COLO668 (cell line): ENCODE results near the gene MTFR2.

Source experiments
- DNase-seq: peaks from one replicate; lab custom pipeline; 2025; ENCODE audit not compliant: unreplicated experiment; lab: John Stamatoyannopoulos, UW

Gene MTFR2

DNA sequence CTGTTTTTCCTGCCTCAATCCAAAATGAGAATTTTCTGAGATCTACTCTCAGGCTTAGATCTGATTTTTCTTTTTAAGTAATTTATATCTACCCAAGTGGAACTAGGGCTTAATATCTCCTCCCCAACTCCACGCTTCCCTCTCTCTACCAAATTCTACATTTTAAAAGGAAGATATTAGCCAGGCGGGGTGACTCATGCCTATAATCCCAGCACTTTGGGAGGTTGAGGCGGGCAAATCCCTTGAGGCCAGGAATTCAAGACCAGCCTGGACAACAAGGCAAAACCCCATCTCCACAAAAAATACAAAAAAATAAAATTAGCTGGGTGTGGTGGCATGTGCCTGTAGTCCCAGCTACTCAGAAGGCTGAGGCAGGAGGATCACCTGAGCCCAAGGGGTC, 61.0 kb downstream of the MTFR2 start:
- no peak for DNase-seq

DNA sequence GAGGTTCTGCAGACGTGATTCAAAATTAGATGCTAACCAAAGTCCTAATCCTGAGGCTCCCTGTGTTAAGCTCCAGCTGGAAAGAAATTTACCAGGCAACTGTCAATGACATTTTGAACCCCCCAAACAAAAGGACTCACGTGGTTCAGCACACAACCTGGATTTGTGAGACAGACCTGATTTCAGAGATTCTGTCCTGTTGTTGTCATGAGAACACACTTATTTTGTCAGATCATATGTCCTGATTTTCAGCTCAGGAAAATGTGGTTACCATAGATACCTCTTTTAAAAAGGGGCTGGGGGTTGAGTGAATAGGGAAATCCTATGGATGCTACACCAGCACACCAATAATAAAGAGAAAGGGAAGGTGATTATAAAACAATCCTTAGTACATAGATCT, 61.6 kb downstream of the MTFR2 start:
- no peak for DNase-seq

DNA sequence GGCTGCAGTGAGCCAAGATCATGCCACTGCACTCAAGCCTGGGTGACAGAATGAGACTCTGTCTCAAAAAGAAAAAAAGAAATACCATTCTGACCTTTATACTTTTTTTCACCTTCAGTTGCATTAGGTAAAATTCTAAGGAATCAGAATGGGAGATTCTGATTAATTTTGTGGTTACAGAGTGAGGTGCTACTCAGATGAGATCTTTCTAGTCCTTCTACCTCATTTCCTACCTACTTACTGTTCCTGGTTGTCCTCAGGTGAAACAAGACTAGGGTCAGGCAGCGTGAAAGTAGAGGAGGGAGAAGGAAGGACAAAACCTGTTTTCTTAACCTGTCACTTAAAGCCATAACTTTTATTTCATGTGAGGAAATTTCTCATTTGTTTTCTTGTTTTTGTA, 63.7 kb downstream of the MTFR2 start:
- DNase-seq: no peak

DNA sequence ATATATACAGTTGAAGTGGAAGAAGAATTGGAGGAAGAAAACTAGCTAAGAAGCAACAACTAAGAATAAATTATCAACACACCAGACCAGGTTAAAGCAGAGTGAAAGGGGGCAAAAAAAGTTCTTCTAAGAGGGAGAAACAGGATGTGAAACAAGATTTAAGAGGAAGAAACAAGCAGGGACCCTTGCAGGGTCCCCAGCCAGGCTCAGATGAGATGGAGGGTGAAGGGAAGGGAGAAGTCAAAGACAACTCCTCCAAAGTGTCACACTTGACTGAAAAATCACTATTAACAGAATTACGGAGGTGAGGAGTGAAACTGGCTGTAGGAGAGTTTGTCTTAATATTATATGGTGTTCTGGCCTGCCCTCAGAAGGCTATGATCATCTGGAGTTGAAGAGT, 65.4 kb downstream of the MTFR2 start:
- no peak for DNase-seq

DNA sequence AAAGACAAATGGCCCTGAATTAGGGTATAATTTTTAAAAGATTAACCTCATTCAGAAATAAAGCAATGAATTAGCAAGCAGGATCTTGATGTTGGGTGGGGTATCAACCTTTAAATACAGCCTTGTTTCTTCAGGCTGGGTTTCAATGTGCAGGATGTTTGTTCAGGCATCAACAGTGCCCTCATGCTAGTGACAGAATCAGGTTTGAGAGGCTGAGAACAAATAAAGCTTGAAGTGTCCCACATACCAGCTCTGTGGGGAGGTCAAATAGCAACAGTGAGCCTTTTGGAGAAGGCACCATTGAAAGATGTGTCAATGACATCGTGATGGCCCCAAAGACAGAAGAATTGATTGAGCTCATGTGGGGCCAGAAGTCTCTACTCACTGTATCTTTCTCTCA, 68.2 kb downstream of the MTFR2 start:
- no peak for DNase-seq

DNA sequence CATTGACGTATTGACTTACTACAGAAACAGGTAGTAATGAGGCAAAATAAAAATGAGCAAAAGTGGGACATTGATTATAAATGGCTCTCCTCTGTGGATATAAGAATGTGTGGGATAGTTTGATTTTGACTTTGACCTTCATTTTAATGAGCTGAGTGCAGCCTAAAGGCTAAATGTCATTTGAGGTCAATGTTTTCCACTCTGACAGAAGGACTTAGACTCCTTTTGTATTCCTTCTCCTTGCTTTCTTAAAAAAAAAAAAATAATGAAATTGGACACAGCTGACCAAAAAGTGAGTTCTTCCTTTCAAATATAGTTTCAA, 68.6 kb downstream of the MTFR2 start:
- no peak for DNase-seq
